ENCODE data around the gene P2RX5.

GRCh38 chr17:3655766-3656165, 40.2 kb downstream of the P2RX5 start:
- TF ChIP-seq CTCF (tag by site-specific recombination; IDR thresholded peaks at IDR 0.05) (no peak), PRDM10 (tag by site-specific recombination; IDR thresholded peaks at IDR 0.05) (no peak), ZNF747 (tag by site-specific recombination; IDR thresholded peaks at IDR 0.05) (no peak), BCL11A (tag by site-specific recombination; IDR thresholded peaks at IDR 0.05; ENCODE audit: low read depth) (no peak), ZNF174 (tag by site-specific recombination; IDR thresholded peaks at IDR 0.05) (no peak), ZNF274 (IDR thresholded peaks at IDR 0.05; ENCODE audit: low read length) (no peak), ZNF274 (tag by site-specific recombination; IDR thresholded peaks at IDR 0.05; ENCODE audit: borderline replicate concordance) (no peak)
- TF ChIP-seq, protein P1, sequence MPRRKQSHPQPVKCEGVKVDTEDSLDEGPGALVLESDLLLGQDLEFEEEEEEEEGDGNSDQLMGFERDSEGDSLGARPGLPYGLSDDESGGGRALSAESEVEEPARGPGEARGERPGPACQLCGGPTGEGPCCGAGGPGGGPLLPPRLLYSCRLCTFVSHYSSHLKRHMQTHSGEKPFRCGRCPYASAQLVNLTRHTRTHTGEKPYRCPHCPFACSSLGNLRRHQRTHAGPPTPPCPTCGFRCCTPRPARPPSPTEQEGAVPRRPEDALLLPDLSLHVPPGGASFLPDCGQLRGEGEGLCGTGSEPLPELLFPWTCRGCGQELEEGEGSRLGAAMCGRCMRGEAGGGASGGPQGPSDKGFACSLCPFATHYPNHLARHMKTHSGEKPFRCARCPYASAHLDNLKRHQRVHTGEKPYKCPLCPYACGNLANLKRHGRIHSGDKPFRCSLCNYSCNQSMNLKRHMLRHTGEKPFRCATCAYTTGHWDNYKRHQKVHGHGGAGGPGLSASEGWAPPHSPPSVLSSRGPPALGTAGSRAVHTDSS (tag by site-specific recombination; IDR thresholded peaks at IDR 0.05), result no peak

Data from HEK293 (cell line).